ENCODE results near the gene SGMS1.

GRCh38 chr10:50498465-50498864 is 125.3 kb downstream of the SGMS1 start:
- TF ChIP-seq CTCF (IDR thresholded peaks at IDR 0.05), result no peak
- TF ChIP-seq POLR2A (IDR thresholded peaks at IDR 0.05), result no peak
